Measurements from ENCODE around the gene MRPL53.
"Not testable (repeated sequence)": the region's sequence is repeated elsewhere in the genome, so short reads cannot be mapped to it uniquely, and the experiment has no call there.

The MRPL53 gene

GRCh38 chr2:74502147-74502719 is 29.8 kb upstream of the MRPL53 start:
- DNase-seq, result no peak

GRCh38 chr2:74501335-74502071 is 29.0 kb upstream of the MRPL53 start:
- DNase-seq, result no peak

GRCh38 chr2:74500578-74500946 is 28.1 kb upstream of the MRPL53 start:
- no peak for DNase-seq

GRCh38 chr2:74499940-74500577 is 27.6 kb upstream of the MRPL53 start:
- no peak for DNase-seq

- DNase-seq, result no peak
Measured at GRCh38 chr2:74499267-74499939, 26.9 kb upstream of the MRPL53 start, which contains the start of gene LBX2. Gene LBX2, minus strand, starts transcription at chr2:74499603. Its CDS starts 66 bp downstream, at chr2:74499537.

- DNase-seq, result no peak
Measured at GRCh38 chr2:74498500-74499266, 26.2 kb upstream of the MRPL53 start.

GRCh38 chr2:74497777-74498499 is 25.5 kb upstream of the MRPL53 start:
- DNase-seq, result no peak

- no peak for DNase-seq
Measured at GRCh38 chr2:74496997-74497776, 24.7 kb upstream of the MRPL53 start.

GRCh38 chr2:74495440-74495839 is 23.0 kb upstream of the MRPL53 start:
- DNase-seq, result no peak

- DNase-seq, result no peak
Measured at GRCh38 chr2:74493546-74493945, 21.1 kb upstream of the MRPL53 start.

- no peak for DNase-seq
Measured at GRCh38 chr2:74491648-74492544, 19.4 kb upstream of the MRPL53 start.

- no peak for DNase-seq
Measured at GRCh38 chr2:74489906-74490305, 17.4 kb upstream of the MRPL53 start.

GRCh38 chr2:74488643-74489481 is 16.4 kb upstream of the MRPL53 start:
- no peak for DNase-seq

GRCh38 chr2:74486141-74486540 is 13.7 kb upstream of the MRPL53 start:
- no peak for DNase-seq

GRCh38 chr2:74483675-74484164 is 11.2 kb upstream of the MRPL53 start:
- DNase-seq, result not testable (repeated sequence)

GRCh38 chr2:74482801-74483674 is 10.6 kb upstream of the MRPL53 start, which contains the start of the genes CCDC142 and TTC31:
Gene CCDC142, minus strand, starts transcription at chr2:74482998. Its CDS starts 161 bp downstream, at chr2:74482837.
Gene TTC31, plus strand, starts transcription at chr2:74483081. Its CDS starts 15 bp downstream, at chr2:74483096.
- peak; percentile 89 for DNase-seq

- no peak for DNase-seq
Measured at GRCh38 chr2:74481961-74482800, 9.7 kb upstream of the MRPL53 start.

All from NCI-H1105 (cell line).